Calu3 (cell line): ENCODE data around the gene ZCCHC4. TPM values are rescaled to one million over a fixed set of nuclear protein-coding genes. Genes with fewer than 3 reads are reported as not detected.

Experiments
- BruUV-seq: library from RNA; stranded (reverse); fragments of 400-500 nt; replicated peaks from 2 replicates; lab custom pipeline; 2021; lab: Mats Ljungman, UMichigan
- CTCF ChIA-PET: fragments of 300-600 bp; sonication (Branson Sonifier 250); formaldehyde crosslinking; loops from one replicate; lab custom pipeline; 2022; ENCODE audit warnings: antibody characterized with exemption; lab: Charles Lee
- DNase-seq: peaks from one replicate; pipeline ENCODE4 v3.0.0; 2022
- H3K27ac Mint-ChIP-seq: one replicate; pipeline ENCODE4 v1.8.0; 2022; ENCODE audit warnings: mixed read lengths; ENCODE audit not compliant: unreplicated experiment
- H3K27me3 Mint-ChIP-seq: one replicate; pipeline ENCODE4 v1.8.0; 2022; ENCODE audit warnings: mixed read lengths; ENCODE audit not compliant: unreplicated experiment
- H3K36me3 Mint-ChIP-seq: one replicate; pipeline ENCODE4 v1.8.0; 2022; ENCODE audit warnings: mild to moderate bottlenecking, moderate library complexity, mixed read lengths; ENCODE audit not compliant: insufficient read depth, unreplicated experiment
- H3K4me1 Mint-ChIP-seq: one replicate; pipeline ENCODE4 v1.8.0; 2022; ENCODE audit warnings: mild to moderate bottlenecking, low read depth, mixed read lengths; ENCODE audit not compliant: unreplicated experiment
- H3K4me3 Mint-ChIP-seq: one replicate; pipeline ENCODE4 v1.8.0; 2022; ENCODE audit warnings: mild to moderate bottlenecking, low read depth, moderate library complexity, mixed read lengths; ENCODE audit not compliant: unreplicated experiment
- H3K9me3 Mint-ChIP-seq: one replicate; pipeline ENCODE4 v1.8.0; 2022; ENCODE audit warnings: low read depth, mixed read lengths; ENCODE audit not compliant: unreplicated experiment
- intact Hi-C: fragments of 100-400 bp; cut with micrococcal nuclease; formaldehyde crosslinking; loops from one replicate; pipeline ENCODE4 v1.10.0; 2022; ENCODE audit not compliant: unreplicated experiment
- total RNA-seq: library from RNA; stranded (reverse); gene quantifications from 2 replicates; pipeline ENCODE4 v1.2.3, GENCODE V29; 2022
- TF ChIP-seq, protein P1 (sequence below): fragments of 200-600 bp; IDR thresholded peaks from one replicate; pipeline ENCODE4 v1.8.0; 2022; ENCODE audit warnings: antibody characterized with exemption; ENCODE audit not compliant: unreplicated experiment

The ZCCHC4 gene
- total RNA-seq, 1 experiment from 2014 or later: 10.1 TPM

DNA sequence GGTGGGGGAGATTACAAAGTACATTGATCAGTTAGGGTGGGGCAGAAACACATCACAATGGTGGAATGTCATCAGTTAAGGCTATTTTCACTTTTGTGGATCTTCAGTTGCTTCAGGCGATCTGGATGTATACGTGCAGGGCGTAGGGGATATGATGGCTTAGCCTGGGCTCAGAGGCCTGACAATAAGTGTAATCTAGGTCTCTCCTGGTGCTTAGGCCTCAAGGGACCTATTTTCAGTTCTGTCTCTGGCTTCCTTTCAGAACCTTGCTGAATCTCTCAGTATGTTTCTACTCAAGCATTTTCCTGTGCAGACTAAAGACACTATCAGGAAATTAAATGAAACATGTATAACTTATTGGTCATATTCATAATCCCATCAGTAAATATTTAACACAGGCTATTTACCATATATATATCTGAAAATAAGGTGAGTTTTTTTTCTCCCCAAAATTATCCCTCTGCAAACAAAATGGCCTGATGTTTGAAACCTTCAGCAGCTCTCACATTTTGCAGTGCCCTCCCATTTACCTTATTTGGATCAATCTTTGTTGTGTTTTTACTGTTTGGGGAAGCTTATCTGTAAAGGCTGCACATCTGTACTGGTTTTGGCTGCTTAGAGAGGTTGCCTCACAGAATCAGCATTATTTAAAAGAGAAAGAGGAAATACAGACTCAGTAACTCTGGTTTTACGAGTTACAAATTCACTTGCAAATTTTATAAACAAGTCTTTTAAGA is 2.3 kb upstream of the ZCCHC4 start:
- Mint-ChIP-seq H3K4me3 (no peak overlapping the region), H3K27me3 (no peaks in the 10 kb centered on the region), H3K36me3 (peaks cover 8% of the 10 kb centered on the region), H3K27ac (no peak overlapping the region), H3K4me1 (peaks cover 9% of the 10 kb centered on the region), H3K9me3 (no peaks in the 10 kb centered on the region)
- intact Hi-C loops: loop anchor here (5.0 kb wide), 1 partner anchor 47 kb away; no protein-coding TSS in a partner anchor
- DNase-seq: no peak
- no TSS peak for BruUV-seq
- CTCF ChIA-PET: interaction anchor here (0.7 kb wide), 1 partner anchor 164 kb away, joined by 3 read pairs; no protein-coding TSS in a partner anchor
- TF ChIP-seq, protein P1, sequence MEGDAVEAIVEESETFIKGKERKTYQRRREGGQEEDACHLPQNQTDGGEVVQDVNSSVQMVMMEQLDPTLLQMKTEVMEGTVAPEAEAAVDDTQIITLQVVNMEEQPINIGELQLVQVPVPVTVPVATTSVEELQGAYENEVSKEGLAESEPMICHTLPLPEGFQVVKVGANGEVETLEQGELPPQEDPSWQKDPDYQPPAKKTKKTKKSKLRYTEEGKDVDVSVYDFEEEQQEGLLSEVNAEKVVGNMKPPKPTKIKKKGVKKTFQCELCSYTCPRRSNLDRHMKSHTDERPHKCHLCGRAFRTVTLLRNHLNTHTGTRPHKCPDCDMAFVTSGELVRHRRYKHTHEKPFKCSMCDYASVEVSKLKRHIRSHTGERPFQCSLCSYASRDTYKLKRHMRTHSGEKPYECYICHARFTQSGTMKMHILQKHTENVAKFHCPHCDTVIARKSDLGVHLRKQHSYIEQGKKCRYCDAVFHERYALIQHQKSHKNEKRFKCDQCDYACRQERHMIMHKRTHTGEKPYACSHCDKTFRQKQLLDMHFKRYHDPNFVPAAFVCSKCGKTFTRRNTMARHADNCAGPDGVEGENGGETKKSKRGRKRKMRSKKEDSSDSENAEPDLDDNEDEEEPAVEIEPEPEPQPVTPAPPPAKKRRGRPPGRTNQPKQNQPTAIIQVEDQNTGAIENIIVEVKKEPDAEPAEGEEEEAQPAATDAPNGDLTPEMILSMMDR: no peak

DNA sequence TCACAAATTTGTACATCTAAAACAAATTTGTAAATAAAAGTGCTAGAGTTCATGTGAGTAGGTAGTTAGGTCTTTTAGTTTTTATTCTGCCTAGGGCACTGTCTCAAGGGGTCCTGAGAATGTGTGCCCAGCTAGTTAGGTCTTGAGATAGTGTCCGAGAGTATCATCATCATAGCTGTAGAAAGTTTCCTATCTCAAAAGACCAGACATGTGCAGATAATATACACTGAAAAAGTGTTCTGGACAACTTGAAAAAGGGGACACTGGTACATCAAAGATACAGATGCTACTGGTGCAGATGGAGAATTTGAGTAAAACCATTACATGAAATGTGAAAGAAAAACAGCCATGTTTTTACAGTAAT is 1.8 kb upstream of the ZCCHC4 start:
- CTCF ChIA-PET: no interaction called here
- BruUV-seq: no TSS peak
- no peak for DNase-seq
- no peak overlapping the region for H3K4me3 Mint-ChIP-seq
- H3K27me3 Mint-ChIP-seq: no peaks in the 10 kb centered on the region
- H3K9me3 Mint-ChIP-seq: no peaks in the 10 kb centered on the region
- TF ChIP-seq, protein P1: no peak
- no peak overlapping the region for H3K27ac Mint-ChIP-seq
- intact Hi-C loops: loop anchor here (5.0 kb wide), 1 partner anchor 47 kb away; no protein-coding TSS in a partner anchor
- H3K4me1 Mint-ChIP-seq: peaks cover 9% of the 10 kb centered on the region
- H3K36me3 Mint-ChIP-seq: peaks cover 8% of the 10 kb centered on the region

GRCh38 chr4:25313201-25313895 is 774 bp downstream of the ZCCHC4 start:
- TF ChIP-seq, protein P1: no peak
- intact Hi-C loops: loop anchor here (5.0 kb wide), 1 partner anchor 44 kb away; no protein-coding TSS in a partner anchor
- no TSS peak for BruUV-seq
- Mint-ChIP-seq H3K4me3 (peak overlapping the region; percentile 97), H3K27me3 (no peaks in the 10 kb centered on the region), H3K27ac (peak overlapping the region; percentile 95), H3K9me3 (no peaks in the 10 kb centered on the region), H3K36me3 (peaks cover 8% of the 10 kb centered on the region), H3K4me1 (peaks cover 9% of the 10 kb centered on the region)
- no peak for DNase-seq
- CTCF ChIA-PET: interaction anchor here (1.1 to 1.8 kb wide), 7 partner anchors 11 to 154 kb away, joined by 3 to 32 read pairs (median 5); partner anchors contain the start of gene SEPSECS

DNA sequence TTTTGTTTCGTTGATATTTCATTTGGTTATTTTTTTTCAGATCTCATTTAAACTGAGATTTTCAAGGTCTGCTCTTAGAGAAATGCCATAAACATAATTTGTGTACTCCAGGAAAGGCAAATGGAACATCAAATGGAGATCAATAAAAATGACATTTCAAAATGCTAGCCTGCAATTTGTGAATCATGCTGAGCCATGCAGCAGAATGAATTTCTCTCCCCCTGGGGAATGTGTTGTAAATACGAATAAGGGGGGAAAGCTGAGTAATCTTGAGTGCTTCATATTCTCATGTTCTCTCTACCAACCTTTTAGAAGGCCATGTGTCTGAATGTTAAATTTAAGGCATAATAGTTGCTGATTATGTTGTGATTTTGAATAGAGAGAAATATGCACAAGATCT is 7.8 kb downstream of the ZCCHC4 start:
- Mint-ChIP-seq H3K27ac (no peak overlapping the region), H3K36me3 (no peaks in the 10 kb centered on the region), H3K27me3 (no peaks in the 10 kb centered on the region), H3K4me1 (peaks cover 14% of the 10 kb centered on the region), H3K4me3 (no peak overlapping the region), H3K9me3 (no peaks in the 10 kb centered on the region)
- CTCF ChIA-PET: interaction anchor here (0.9 to 1.9 kb wide), 2 partner anchors 8 to 47 kb away, joined by 4 to 11 read pairs; partner anchors contain the start of gene ZCCHC4
- intact Hi-C loops: no loop called here
- BruUV-seq: no TSS peak
- TF ChIP-seq, protein P1: no peak
- no peak for DNase-seq
